WTC11 (cell line): ENCODE results near the gene CTNNA2. TPM values are rescaled to one million over a fixed set of nuclear protein-coding genes. Genes with fewer than 3 reads are reported as not detected.

Experiments
- ATAC-seq: fragments of 200-7000 bp; cut with Tn5 transposase; 2 replicates; pipeline ENCODE4 v1.10.0; 2021; ENCODE audit warnings: mild to moderate bottlenecking, moderate library complexity
- CTCF ChIA-PET: fragments of 300-600 bp; sonication (Branson Sonifier 250); formaldehyde crosslinking; loops from one replicate; lab custom pipeline; 2021; ENCODE audit warnings: antibody characterized with exemption; lab: Charles Lee
- POLR2A ChIA-PET: fragments of 350-600 bp; sonication (Branson Sonifier 250); formaldehyde crosslinking; loops from one replicate; lab custom pipeline; 2021; ENCODE audit warnings: antibody characterized with exemption; lab: Charles Lee
- DNase-seq: peaks from one replicate; pipeline ENCODE4 v3.0.0; 2021; ENCODE audit warnings: low spot score
- H3K27ac Mint-ChIP-seq: 2 replicates; pipeline ENCODE4 v1.8.0; 2021; ENCODE audit warnings: mixed read lengths
- H3K27me3 Mint-ChIP-seq: 2 replicates; pipeline ENCODE4 v1.8.0; 2021; ENCODE audit warnings: low read depth, mild to moderate bottlenecking, moderate library complexity, mixed read lengths
- H3K36me3 Mint-ChIP-seq: 2 replicates; pipeline ENCODE4 v1.8.0; 2021; ENCODE audit warnings: mixed read lengths
- H3K4me1 Mint-ChIP-seq: 2 replicates; pipeline ENCODE4 v1.8.0; 2022; ENCODE audit warnings: mixed read lengths
- H3K4me3 Mint-ChIP-seq: 2 replicates; pipeline ENCODE4 v1.8.0; 2021; ENCODE audit warnings: mild to moderate bottlenecking, moderate library complexity, mixed read lengths
- H3K9me3 Mint-ChIP-seq: 2 replicates; pipeline ENCODE4 v1.8.0; 2021; ENCODE audit warnings: mixed read lengths
- FOXK1 ChIP-seq: sonication (generic); formaldehyde crosslinking; IDR thresholded peaks from 2 replicates; pipeline ENCODE4 v1.8.0; 2022; ENCODE audit warnings: mild to moderate bottlenecking, moderate library complexity, missing genetic modification reagents
- FOXP1 ChIP-seq: sonication (generic); formaldehyde crosslinking; IDR thresholded peaks from 2 replicates; pipeline ENCODE4 v1.8.0; 2022; ENCODE audit warnings: missing genetic modification reagents, mild to moderate bottlenecking, moderate library complexity, borderline replicate concordance
- JUN ChIP-seq: sonication (generic); formaldehyde crosslinking; IDR thresholded peaks from 2 replicates; pipeline ENCODE4 v1.8.0; 2023; ENCODE audit warnings: mild to moderate bottlenecking, missing genetic modification reagents
- ZNF396 ChIP-seq: fragments of 250-450 bp; sonication (Bioruptor Pico); IDR thresholded peaks from 2 replicates; pipeline ENCODE4 v1.8.0; 2021; ENCODE audit warnings: mild to moderate bottlenecking, moderate library complexity, borderline replicate concordance
- ZNF423 ChIP-seq: fragments of 250-450 bp; sonication (Bioruptor Pico); IDR thresholded peaks from 2 replicates; pipeline ENCODE4 v2.1.2; 2022; ENCODE audit warnings: mild to moderate bottlenecking, moderate library complexity
- total RNA-seq: library from RNA; stranded (reverse); gene quantifications from 3 replicates; pipeline ENCODE4 v1.2.3, GENCODE V29; 2021
- TF ChIP-seq, protein P1 (sequence below): fragments of 250-450 bp; sonication (Bioruptor Pico); IDR thresholded peaks from 2 replicates; pipeline ENCODE4 v1.9.0; 2021; ENCODE audit warnings: mild to moderate bottlenecking, borderline replicate concordance
- TF ChIP-seq, protein P2 (sequence below): sonication (generic); formaldehyde crosslinking; IDR thresholded peaks from 2 replicates; pipeline ENCODE4 v1.8.1; 2022; ENCODE audit warnings: mild to moderate bottlenecking, moderate library complexity, missing genetic modification reagents
- TF ChIP-seq, protein P3 (sequence below): fragments of 250-450 bp; sonication (Bioruptor Pico); IDR thresholded peaks from 2 replicates; pipeline ENCODE4 v1.9.0; 2021; ENCODE audit warnings: mild to moderate bottlenecking
- TF ChIP-seq, protein P4 (sequence below): sonication (generic); formaldehyde crosslinking; IDR thresholded peaks from 2 replicates; pipeline ENCODE4 v1.8.0; 2022; ENCODE audit warnings: mild to moderate bottlenecking, missing genetic modification reagents
- TF ChIP-seq, protein P5 (sequence below): sonication (generic); formaldehyde crosslinking; IDR thresholded peaks from 2 replicates; pipeline ENCODE4 v1.8.0; 2023; ENCODE audit warnings: missing genetic modification reagents
- TF ChIP-seq, protein P6 (sequence below): fragments of 250-450 bp; sonication (Bioruptor Pico); IDR thresholded peaks from 2 replicates; pipeline ENCODE4 v1.8.0; 2021; ENCODE audit warnings: mild to moderate bottlenecking
- TF ChIP-seq, protein P7 (sequence below): fragments of 250-450 bp; sonication (Bioruptor Pico); IDR thresholded peaks from 2 replicates; pipeline ENCODE4 v2.1.2; 2022; ENCODE audit warnings: mild to moderate bottlenecking, moderate library complexity

Gene CTNNA2
- total RNA-seq, 1 experiment from 2014 or later = 3.8 TPM

DNA sequence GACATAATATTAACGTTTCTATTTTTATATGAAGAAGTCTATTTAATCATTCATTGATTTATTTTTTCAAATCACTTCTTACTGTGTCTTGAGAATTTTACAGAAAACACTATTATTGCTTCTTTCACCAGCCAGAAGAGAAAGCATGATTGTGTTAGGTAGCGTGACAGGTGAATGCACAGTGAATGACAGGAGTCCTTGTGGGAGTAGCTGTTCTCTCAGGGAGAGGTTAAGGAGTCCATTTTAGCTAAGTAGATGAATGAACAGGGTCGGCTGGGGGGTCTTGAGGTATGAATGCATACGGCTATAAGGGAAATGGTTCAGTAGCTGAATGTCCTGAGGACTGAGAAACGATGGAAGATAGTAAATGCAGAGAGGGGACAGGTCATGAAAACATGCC, 56.2 kb downstream of the CTNNA2 start (continued):
- TF ChIP-seq, protein P1, sequence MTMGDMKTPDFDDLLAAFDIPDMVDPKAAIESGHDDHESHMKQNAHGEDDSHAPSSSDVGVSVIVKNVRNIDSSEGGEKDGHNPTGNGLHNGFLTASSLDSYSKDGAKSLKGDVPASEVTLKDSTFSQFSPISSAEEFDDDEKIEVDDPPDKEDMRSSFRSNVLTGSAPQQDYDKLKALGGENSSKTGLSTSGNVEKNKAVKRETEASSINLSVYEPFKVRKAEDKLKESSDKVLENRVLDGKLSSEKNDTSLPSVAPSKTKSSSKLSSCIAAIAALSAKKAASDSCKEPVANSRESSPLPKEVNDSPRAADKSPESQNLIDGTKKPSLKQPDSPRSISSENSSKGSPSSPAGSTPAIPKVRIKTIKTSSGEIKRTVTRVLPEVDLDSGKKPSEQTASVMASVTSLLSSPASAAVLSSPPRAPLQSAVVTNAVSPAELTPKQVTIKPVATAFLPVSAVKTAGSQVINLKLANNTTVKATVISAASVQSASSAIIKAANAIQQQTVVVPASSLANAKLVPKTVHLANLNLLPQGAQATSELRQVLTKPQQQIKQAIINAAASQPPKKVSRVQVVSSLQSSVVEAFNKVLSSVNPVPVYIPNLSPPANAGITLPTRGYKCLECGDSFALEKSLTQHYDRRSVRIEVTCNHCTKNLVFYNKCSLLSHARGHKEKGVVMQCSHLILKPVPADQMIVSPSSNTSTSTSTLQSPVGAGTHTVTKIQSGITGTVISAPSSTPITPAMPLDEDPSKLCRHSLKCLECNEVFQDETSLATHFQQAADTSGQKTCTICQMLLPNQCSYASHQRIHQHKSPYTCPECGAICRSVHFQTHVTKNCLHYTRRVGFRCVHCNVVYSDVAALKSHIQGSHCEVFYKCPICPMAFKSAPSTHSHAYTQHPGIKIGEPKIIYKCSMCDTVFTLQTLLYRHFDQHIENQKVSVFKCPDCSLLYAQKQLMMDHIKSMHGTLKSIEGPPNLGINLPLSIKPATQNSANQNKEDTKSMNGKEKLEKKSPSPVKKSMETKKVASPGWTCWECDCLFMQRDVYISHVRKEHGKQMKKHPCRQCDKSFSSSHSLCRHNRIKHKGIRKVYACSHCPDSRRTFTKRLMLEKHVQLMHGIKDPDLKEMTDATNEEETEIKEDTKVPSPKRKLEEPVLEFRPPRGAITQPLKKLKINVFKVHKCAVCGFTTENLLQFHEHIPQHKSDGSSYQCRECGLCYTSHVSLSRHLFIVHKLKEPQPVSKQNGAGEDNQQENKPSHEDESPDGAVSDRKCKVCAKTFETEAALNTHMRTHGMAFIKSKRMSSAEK (CRISPR knock-in tag) = no peak
- TF ChIP-seq FOXK1 (CRISPR knock-in tag) = no peak
- TF ChIP-seq, protein P2, sequence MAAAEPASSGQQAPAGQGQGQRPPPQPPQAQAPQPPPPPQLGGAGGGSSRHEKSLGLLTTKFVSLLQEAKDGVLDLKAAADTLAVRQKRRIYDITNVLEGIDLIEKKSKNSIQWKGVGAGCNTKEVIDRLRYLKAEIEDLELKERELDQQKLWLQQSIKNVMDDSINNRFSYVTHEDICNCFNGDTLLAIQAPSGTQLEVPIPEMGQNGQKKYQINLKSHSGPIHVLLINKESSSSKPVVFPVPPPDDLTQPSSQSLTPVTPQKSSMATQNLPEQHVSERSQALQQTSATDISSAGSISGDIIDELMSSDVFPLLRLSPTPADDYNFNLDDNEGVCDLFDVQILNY (CRISPR knock-in tag) = no peak
- TF ChIP-seq, protein P3, sequence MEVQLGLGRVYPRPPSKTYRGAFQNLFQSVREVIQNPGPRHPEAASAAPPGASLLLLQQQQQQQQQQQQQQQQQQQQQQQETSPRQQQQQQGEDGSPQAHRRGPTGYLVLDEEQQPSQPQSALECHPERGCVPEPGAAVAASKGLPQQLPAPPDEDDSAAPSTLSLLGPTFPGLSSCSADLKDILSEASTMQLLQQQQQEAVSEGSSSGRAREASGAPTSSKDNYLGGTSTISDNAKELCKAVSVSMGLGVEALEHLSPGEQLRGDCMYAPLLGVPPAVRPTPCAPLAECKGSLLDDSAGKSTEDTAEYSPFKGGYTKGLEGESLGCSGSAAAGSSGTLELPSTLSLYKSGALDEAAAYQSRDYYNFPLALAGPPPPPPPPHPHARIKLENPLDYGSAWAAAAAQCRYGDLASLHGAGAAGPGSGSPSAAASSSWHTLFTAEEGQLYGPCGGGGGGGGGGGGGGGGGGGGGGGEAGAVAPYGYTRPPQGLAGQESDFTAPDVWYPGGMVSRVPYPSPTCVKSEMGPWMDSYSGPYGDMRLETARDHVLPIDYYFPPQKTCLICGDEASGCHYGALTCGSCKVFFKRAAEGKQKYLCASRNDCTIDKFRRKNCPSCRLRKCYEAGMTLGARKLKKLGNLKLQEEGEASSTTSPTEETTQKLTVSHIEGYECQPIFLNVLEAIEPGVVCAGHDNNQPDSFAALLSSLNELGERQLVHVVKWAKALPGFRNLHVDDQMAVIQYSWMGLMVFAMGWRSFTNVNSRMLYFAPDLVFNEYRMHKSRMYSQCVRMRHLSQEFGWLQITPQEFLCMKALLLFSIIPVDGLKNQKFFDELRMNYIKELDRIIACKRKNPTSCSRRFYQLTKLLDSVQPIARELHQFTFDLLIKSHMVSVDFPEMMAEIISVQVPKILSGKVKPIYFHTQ (CRISPR knock-in tag) = no peak
- TF ChIP-seq, protein P4, sequence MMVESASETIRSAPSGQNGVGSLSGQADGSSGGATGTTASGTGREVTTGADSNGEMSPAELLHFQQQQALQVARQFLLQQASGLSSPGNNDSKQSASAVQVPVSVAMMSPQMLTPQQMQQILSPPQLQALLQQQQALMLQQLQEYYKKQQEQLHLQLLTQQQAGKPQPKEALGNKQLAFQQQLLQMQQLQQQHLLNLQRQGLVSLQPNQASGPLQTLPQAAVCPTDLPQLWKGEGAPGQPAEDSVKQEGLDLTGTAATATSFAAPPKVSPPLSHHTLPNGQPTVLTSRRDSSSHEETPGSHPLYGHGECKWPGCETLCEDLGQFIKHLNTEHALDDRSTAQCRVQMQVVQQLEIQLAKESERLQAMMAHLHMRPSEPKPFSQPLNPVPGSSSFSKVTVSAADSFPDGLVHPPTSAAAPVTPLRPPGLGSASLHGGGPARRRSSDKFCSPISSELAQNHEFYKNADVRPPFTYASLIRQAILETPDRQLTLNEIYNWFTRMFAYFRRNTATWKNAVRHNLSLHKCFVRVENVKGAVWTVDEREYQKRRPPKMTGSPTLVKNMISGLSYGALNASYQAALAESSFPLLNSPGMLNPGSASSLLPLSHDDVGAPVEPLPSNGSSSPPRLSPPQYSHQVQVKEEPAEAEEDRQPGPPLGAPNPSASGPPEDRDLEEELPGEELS (CRISPR knock-in tag) = no peak

DNA sequence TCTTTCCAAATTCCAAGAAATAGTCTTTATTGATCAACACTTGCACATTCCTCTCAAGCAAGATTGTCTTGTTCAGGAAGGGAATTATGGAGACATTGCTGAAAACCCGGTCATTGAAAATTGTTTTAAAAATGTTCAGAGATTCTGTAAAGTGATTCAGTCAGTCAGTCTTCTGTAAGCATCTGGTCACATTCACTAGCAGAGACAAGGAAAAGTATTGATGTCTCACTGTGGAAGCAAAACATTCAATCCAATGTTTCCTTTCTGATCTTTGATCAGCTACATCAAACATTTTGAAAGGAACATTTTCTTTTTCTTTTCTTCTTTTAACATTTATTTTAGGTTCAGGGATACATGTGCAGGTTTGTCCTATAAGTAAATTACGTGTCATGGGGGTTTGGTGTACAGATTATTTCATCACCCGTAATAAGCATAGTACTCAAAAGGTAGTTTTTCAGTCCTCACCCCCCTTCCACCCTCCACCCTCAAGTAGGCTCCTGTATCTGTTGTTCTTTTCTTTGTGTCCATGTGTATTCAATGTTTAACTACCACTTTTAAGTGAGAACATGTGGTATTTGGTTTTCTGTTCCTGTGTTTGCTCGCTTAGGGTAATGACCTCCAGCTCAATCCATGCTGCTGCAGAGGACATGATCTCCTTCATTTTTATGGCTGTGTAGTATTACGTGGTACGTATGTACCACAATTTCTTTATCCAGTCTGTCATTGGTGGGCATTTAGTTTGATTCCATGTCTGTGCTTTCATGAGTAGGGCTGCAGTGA, 61.2 kb downstream of the CTNNA2 start:
- no peaks in the 10 kb centered on the region for H3K27me3 Mint-ChIP-seq
- no peak for ATAC-seq
- H3K36me3 Mint-ChIP-seq = no peaks in the 10 kb centered on the region
- ChIA-PET POLR2A (no interaction called here), CTCF (no interaction called here)
- no peak overlapping the region for H3K27ac Mint-ChIP-seq
- no peaks in the 10 kb centered on the region for H3K9me3 Mint-ChIP-seq
- H3K4me1 Mint-ChIP-seq = peaks cover 8% of the 10 kb centered on the region
- H3K4me3 Mint-ChIP-seq = no peak overlapping the region
- DNase-seq = no peak
- TF ChIP-seq FOXP1 (CRISPR knock-in tag) (no peak), ZNF423 (CRISPR knock-in tag) (no peak), JUN (no peak), ZNF396 (CRISPR knock-in tag) (no peak)
- TF ChIP-seq, protein P5, sequence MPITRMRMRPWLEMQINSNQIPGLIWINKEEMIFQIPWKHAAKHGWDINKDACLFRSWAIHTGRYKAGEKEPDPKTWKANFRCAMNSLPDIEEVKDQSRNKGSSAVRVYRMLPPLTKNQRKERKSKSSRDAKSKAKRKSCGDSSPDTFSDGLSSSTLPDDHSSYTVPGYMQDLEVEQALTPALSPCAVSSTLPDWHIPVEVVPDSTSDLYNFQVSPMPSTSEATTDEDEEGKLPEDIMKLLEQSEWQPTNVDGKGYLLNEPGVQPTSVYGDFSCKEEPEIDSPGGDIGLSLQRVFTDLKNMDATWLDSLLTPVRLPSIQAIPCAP (CRISPR knock-in tag) = no peak
- TF ChIP-seq, protein P6, sequence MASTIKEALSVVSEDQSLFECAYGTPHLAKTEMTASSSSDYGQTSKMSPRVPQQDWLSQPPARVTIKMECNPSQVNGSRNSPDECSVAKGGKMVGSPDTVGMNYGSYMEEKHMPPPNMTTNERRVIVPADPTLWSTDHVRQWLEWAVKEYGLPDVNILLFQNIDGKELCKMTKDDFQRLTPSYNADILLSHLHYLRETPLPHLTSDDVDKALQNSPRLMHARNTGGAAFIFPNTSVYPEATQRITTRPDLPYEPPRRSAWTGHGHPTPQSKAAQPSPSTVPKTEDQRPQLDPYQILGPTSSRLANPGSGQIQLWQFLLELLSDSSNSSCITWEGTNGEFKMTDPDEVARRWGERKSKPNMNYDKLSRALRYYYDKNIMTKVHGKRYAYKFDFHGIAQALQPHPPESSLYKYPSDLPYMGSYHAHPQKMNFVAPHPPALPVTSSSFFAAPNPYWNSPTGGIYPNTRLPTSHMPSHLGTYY = no peak
- TF ChIP-seq, protein P7, sequence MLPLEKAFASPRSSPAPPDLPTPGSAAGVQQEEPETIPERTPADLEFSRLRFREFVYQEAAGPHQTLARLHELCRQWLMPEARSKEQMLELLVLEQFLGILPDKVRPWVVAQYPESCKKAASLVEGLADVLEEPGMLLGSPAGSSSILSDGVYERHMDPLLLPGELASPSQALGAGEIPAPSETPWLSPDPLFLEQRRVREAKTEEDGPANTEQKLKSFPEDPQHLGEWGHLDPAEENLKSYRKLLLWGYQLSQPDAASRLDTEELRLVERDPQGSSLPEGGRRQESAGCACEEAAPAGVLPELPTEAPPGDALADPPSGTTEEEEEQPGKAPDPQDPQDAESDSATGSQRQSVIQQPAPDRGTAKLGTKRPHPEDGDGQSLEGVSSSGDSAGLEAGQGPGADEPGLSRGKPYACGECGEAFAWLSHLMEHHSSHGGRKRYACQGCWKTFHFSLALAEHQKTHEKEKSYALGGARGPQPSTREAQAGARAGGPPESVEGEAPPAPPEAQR = no peak
- TF ChIP-seq, protein P3 (CRISPR knock-in tag) = no peak
